Bone marrow (tissue), 2 donors: ENCODE data around the gene NSMF.

ENCODE experiments used
- DNase-seq, 2 donors: peaks; one replicate each; lab custom pipeline; 2025; lab: John Stamatoyannopoulos, UW

The NSMF gene

DNA sequence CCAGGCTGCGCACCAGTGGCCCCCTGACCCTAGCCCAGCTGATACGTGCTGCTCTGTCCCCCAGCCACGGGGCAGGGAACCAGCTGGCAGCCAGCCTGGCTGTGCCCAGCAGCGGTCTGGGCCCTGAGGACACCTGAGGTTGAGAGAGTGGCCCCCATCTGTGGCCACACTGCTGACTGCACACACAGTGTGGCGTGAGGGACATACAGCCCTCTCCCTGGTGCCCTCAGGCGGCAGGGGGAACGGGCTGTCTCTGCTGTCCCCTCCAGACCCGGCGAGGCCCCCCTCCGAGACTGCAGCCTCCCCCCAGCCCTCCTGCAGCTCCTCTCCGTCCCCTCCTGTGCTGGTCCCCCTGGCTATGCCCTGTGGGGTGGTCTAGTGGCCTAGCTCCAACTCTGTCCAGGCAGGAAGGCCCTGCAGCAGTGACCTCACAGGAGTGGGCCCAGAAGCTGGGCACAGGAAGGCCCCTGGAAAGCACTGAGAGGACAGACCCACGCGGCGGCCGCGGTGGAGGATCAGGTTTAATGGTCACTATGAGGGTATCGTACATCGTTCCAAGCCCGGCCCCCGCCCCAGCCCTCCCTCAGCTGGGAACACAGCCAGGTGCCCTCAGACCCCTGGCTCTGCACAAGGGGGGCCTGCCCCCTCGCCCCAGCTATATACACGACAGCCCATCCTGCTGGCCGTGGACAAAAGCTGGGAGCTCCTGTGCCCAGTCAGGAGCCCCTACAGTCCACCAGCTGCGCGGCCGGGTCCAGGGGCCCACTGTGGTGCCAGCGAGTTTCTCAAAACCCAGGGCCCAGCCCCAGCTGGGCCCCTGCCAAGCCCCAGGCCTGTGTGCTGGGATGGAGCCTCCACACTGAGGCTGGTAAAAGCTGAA, 11.2 kb downstream of the NSMF start:
- no peak for DNase-seq

DNA sequence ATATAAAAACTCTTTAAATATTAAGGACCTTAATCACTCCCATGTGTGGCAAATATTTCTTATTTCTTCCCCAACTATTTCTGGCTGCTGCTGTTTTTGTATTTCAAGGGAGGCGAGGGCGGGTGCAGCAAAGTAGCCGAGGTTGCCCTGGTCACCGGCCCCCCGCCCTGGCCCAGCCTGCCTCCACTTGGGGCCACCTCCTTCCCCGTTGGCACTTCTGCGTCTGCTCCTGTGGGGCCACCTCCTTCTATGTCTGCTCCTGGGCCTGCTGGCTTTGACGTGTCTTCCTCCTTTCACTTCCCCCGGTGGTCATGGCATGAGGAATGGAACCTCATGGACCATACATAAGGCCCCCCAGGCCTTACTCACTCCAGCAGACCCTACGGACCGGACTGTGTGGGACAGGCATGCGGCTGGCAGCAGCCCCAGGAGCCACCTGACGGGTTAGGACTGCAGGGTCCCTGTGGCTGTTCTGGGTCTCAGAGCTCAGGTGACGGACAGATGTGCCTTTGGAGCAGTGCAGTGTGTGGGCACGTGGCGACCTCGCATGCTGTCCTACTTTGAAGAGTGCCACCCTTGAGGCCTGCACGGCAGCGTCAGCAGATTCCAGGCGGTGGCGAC, 12.2 kb downstream of the NSMF start:
- no peak for DNase-seq

DNA sequence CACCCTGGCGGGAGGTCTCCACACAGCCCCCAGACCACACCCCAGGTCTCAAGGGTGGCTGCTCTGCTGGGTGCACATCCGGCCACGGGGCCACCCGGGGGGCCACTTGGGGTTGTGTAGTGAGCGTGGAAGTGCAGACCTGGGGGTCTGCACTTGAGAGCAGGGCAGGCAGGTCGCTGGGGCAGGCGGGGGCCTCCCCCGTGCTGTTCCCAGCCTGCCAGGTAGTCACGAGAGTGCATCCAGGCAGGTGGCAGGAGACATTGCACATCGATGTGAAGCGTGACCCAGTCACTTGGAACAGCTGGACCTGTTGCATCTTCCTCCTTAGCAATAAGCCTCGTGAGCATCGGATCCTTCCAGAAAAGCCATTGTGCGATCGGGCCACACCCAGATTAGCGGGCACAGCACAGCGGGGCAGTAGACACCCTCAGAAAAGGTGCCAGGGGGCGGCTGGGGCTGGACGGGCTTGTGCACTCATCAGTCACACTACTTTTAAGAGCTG, 13.2 kb downstream of the NSMF start:
- no peak for DNase-seq

GRCh38 chr9:137445275-137445807, 13.8 kb downstream of the NSMF start:
- peak; percentile 58 to 87 for DNase-seq

- no peak for DNase-seq
Observed at GRCh38 chr9:137444106-137444790, 14.9 kb downstream of the NSMF start.

GRCh38 chr9:137441935-137442321, 17.2 kb downstream of the NSMF start:
- DNase-seq = no peak

DNA sequence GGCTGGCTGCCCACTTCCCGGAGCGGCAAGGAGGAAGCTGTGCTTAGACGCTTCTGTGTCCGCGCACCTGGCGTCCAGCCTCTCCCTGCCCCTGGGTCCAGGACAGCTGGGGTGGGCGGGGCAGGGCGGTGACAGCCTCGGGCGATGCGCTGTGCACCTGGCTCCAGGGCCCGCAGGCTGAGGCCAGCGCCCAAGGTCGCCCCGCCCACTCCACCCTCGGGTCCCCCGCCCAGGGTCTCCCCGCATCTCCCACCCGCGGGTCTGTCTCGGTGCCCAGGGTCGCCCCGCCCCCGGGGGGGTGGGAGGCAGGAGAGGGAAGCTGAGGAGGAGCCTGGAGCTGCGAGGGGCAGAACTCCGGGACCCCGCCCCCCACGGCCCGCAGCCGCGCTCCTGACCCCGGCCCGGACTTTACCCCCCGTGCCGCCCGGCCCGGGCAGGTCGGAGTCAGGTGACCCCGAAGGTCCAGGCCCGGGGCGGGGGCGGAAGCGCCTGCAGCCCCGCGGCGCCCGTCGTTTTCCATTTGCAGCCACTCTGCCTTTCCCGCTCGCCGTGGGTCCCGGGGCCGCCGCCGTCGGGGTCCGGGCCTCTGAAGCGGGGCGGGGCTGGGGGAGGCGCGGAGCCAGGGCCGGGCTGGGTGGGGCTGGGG, 17.7 kb downstream of the NSMF start, which contains the start of gene ENTPD8:
TSS of gene ENTPD8 (minus strand) at position 69 of the 646 bp plus-strand sequence. CDS start 3,072 bp downstream, outside the sequence.
- DNase-seq = no peak

DNA sequence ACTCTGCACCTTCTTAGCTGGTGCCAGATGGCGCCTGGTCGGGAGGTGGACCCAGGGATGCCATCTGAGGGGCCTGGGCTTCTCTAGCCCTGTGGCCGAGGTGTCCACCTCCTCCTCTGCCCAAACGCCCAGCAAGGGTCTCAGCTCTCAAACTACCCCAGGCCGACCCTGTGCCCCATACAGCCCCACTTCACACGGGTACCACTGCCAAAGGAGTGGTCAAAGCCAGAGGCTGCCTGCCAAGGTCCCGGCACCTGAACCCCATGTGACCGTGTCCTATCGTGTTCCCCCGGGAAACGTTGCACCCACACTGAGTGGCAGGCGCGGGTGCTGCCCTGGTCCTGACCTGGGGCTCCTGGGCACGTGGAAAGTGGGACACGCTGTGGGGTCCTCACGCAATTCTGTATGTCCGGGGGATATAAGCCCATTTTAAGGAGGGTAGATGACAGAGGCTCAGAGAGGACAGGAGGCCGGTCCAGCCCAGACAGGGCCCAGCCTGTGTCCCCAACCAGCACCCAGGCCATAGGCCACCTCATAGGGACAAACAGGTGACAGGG, 19.9 kb downstream of the NSMF start:
- no peak for DNase-seq

DNA sequence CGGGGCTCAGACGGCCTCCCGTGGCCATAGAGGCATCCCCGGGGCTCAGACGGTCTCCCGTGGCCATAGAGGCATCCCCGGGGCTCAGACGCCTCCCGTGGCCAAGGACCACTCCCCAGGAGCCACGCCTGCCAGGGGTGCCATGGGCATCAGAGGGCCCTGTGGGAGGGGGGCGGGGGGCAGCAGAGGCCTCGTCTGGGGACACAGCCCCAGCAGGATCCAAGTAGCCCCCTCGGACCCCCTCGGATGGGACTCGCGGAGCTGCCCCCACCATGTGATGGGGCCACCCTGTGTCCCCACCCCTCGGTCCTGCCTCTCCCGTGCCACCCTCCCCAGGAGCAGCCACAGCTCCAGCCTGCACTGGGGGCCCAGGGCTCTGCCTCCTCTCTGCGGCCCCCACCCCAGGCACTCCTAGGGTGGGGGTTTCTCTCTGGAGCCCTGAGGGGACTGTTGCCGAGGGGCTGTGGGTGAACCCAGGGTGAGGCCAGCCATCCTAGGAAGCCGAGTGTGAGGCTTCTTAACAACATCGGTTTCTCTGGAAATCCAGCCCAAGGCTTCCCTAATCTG, 20.5 kb downstream of the NSMF start:
- no peak for DNase-seq

GRCh38 chr9:137437691-137438590, 21.2 kb downstream of the NSMF start:
- DNase-seq = no peak

DNA sequence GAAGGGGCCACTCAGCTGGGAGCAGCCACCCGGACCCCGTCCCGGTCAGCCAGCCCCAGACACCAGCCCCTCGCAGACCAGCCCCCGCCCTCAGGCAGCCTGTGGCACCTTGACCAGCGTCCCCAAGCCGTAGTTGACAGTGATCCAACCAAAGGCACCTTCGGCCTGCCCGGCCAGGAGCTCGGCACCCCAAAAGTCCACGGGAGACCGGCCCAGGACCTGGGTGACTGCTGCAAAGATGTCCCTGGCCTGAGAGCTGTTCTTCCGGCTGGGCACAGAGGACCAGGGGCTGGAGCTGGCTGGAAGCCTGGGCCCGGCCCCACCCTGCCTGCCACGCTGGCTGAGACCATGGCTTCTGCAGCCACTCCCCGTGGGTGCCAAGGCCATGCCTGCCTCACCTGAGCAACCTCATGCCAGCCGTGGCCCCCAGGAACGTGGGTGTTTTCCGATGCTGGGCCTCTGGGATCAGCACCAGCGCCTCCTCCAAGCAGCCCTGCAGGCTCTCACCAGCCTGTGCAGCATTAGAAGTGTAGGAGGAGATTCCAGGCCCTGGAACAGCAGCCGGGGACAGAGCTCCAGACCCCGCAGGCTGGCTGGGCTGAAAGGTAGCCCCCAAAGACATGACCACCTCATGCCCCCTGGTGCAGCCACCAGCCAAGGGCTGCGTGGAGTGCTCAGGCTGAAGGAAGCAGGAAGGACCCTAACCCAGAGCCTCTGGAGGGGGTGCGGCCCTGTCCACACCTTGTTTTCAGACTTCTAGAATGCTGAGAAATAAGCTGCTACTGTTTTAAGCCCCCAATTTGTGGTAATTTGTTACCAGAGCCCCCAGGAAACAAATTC, 22.2 kb downstream of the NSMF start:
- no peak for DNase-seq

GRCh38 chr9:137435980-137436760, 23.0 kb downstream of the NSMF start:
- no peak for DNase-seq

DNA sequence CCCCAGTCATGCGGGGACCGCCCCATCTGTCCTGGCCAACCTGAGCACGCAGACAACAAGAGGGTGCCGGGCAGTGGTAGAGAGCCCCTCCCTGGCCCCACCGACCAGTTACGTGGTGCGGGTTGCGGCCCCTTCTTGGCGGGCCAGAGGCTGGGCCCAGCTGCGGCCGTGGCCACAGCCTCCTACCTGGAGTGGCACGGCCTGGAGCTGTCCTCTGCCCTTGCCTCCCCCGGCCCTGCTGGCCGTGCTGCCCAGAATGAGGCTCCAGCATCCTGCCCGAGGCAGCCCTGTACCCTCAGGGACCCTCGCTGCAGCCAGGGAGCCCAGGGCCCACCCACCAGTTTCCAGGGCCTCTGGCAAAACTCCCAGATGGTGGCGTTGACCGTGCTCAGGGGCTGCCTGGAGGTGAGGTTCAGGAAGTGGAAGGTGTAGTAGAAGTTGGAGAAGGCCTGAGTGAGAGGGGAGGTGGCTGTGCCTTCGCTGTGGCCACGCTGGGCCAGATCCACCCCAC, 23.7 kb downstream of the NSMF start:
- DNase-seq = no peak

DNA sequence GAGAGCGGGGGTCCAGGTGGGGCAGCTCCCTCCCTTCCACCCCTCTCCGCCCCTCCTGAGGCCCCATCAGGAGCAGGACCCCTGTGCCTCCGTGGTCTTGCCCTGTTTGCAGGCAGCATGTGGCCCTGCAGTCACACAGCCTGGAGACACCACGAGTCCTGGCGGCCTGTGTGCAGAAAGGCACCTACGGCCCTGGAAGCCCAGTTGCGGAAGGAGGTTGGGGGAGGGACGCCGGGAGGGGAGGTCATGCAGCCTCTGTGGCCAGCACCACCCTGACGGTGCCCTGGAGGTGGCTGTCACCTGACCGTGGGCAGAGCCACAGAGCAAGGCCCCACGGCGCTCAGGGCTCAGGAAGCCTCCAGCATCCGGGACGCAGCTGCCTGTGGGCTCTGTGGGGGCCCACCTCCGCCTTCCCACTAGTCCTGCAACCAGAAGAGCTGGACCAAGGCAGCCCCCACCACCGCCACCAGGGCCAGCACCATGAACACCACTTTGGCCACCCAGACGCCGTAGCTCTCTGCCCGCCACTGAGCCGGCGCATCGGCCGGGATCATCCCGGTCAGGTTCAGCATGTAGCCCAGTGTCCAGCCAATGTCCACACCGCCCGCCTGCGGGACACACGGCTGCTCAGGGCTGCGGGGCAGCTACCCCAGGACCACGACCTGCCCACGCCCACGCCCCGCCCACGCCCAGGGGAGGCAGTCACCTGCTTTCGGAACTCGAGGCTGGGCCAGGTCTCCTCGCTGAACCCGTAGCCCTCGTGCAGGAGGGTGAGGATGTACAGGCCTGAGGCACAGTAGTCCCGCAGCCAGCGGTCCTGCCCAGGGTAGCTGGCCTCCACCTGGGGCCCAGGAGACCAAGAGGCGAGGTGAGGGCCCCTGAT, 24.4 kb downstream of the NSMF start:
- DNase-seq = no peak

GRCh38 chr9:137433916-137434431, 25.2 kb downstream of the NSMF start:
- no peak for DNase-seq

GRCh38 chr9:137433349-137433915, 25.7 kb downstream of the NSMF start:
- no peak for DNase-seq
